T-helper 17 cell (primary cell): ENCODE measurements around the gene DGKB. TPM values are rescaled to one million over a fixed set of nuclear protein-coding genes. Genes with fewer than 3 reads are reported as not detected.

Experiments
- ATAC-seq: fragments of 150-1000 bp; cut with Tn5 transposase; 2 replicates; pipeline ENCODE4 v1.10.0; 2021; ENCODE audit warnings: mild to moderate bottlenecking, moderate library complexity
- DNase-seq, 3 donors: peaks; one replicate each; pipeline versions ENCODE4 v3.0.0 to v3.0.0-alpha.2; 2020 to 2021
- H3K9me3 ChIP-seq: one replicate; pipeline ENCODE4 v1.7.0; 2013; ENCODE audit warnings: low read length, mild to moderate bottlenecking; ENCODE audit not compliant: control insufficient read depth, poor library complexity, severe bottlenecking
- H3K27ac Mint-ChIP-seq: one replicate; pipeline ENCODE4 v1.8.0; 2022; ENCODE audit warnings: mild to moderate bottlenecking, moderate library complexity, mixed read lengths
- H3K27me3 Mint-ChIP-seq: one replicate; pipeline ENCODE4 v1.8.0; 2022; ENCODE audit warnings: mixed read lengths
- H3K36me3 Mint-ChIP-seq: one replicate; pipeline ENCODE4 v1.8.0; 2022; ENCODE audit warnings: low read depth, mixed read lengths
- H3K4me1 Mint-ChIP-seq: one replicate; pipeline ENCODE4 v1.8.0; 2022; ENCODE audit warnings: mild to moderate bottlenecking, mixed read lengths
- H3K4me3 Mint-ChIP-seq: one replicate; pipeline ENCODE4 v1.8.0; 2022; ENCODE audit warnings: mild to moderate bottlenecking, moderate library complexity, mixed read lengths
- total RNA-seq, 4 donors: library from RNA in 2 of 4; stranded (reverse) in 2 of 4; gene quantifications; one replicate each; pipeline ENCODE4 v1.2.3 and lab custom pipeline; 2022 to 2026

Gene DGKB
- total RNA-seq, 2 donors from 2014 or later = not detected

GRCh38 chr7:14414274-14414986 is 488.1 kb downstream of the DGKB start:
- H3K4me1 Mint-ChIP-seq = no peaks in the 10 kb centered on the region
- no peak for DNase-seq
- no peaks in the 10 kb centered on the region for H3K36me3 Mint-ChIP-seq
- no peak overlapping the region for H3K27ac Mint-ChIP-seq
- no peak for ATAC-seq
- H3K9me3 ChIP-seq = no peaks in the 10 kb centered on the region
- no peak overlapping the region for H3K4me3 Mint-ChIP-seq
- no peaks in the 10 kb centered on the region for H3K27me3 Mint-ChIP-seq

- no peak overlapping the region for H3K4me3 Mint-ChIP-seq
- no peaks in the 10 kb centered on the region for H3K9me3 ChIP-seq
- no peaks in the 10 kb centered on the region for H3K36me3 Mint-ChIP-seq
- no peaks in the 10 kb centered on the region for H3K27me3 Mint-ChIP-seq
- DNase-seq (no peak), ATAC-seq (no peak)
- H3K27ac Mint-ChIP-seq = no peak overlapping the region
- H3K4me1 Mint-ChIP-seq = peaks cover 2% of the 10 kb centered on the region
Measured at GRCh38 chr7:14407246-14408015, 495.1 kb downstream of the DGKB start.

GRCh38 chr7:14403587-14403986 is 499.0 kb downstream of the DGKB start:
- Mint-ChIP-seq H3K4me1 (peaks cover 2% of the 10 kb centered on the region), H3K27ac (no peak overlapping the region), H3K27me3 (no peaks in the 10 kb centered on the region), H3K4me3 (no peak overlapping the region), H3K36me3 (peaks cover under 1% of the 10 kb centered on the region)
- no peak for DNase-seq
- peak; percentile 60 for ATAC-seq
- H3K9me3 ChIP-seq = no peaks in the 10 kb centered on the region

GRCh38 chr7:14400271-14400670 is 502.3 kb downstream of the DGKB start:
- ATAC-seq (no peak), DNase-seq (no peak)
- H3K4me3 Mint-ChIP-seq = no peak overlapping the region
- no peaks in the 10 kb centered on the region for H3K27me3 Mint-ChIP-seq
- H3K9me3 ChIP-seq = no peaks in the 10 kb centered on the region
- H3K4me1 Mint-ChIP-seq = peaks cover 2% of the 10 kb centered on the region
- no peak overlapping the region for H3K27ac Mint-ChIP-seq
- H3K36me3 Mint-ChIP-seq = peaks cover 2% of the 10 kb centered on the region

GRCh38 chr7:14398526-14398925 is 504.0 kb downstream of the DGKB start:
- DNase-seq (no peak), ATAC-seq (no peak)
- Mint-ChIP-seq H3K27me3 (no peaks in the 10 kb centered on the region), H3K4me1 (peaks cover 2% of the 10 kb centered on the region), H3K27ac (no peak overlapping the region), H3K4me3 (no peak overlapping the region), H3K36me3 (peaks cover 4% of the 10 kb centered on the region)
- no peaks in the 10 kb centered on the region for H3K9me3 ChIP-seq

GRCh38 chr7:14395860-14396259 is 506.7 kb downstream of the DGKB start:
- Mint-ChIP-seq H3K27ac (no peak overlapping the region), H3K4me3 (no peak overlapping the region), H3K36me3 (peaks cover 4% of the 10 kb centered on the region), H3K27me3 (no peaks in the 10 kb centered on the region), H3K4me1 (no peaks in the 10 kb centered on the region)
- DNase-seq = no peak
- H3K9me3 ChIP-seq = no peaks in the 10 kb centered on the region
- no peak for ATAC-seq

GRCh38 chr7:14394786-14395185 is 507.8 kb downstream of the DGKB start:
- Mint-ChIP-seq H3K4me1 (no peaks in the 10 kb centered on the region), H3K4me3 (no peak overlapping the region), H3K27ac (no peak overlapping the region), H3K27me3 (no peaks in the 10 kb centered on the region), H3K36me3 (peaks cover 4% of the 10 kb centered on the region)
- DNase-seq = no peak
- no peaks in the 10 kb centered on the region for H3K9me3 ChIP-seq
- ATAC-seq = no peak

- ATAC-seq (no peak), DNase-seq (no peak)
- H3K4me1 Mint-ChIP-seq = no peaks in the 10 kb centered on the region
- no peak overlapping the region for H3K27ac Mint-ChIP-seq
- H3K9me3 ChIP-seq = no peaks in the 10 kb centered on the region
- H3K4me3 Mint-ChIP-seq = no peak overlapping the region
- H3K27me3 Mint-ChIP-seq = no peaks in the 10 kb centered on the region
- peaks cover 3% of the 10 kb centered on the region for H3K36me3 Mint-ChIP-seq
Measured at GRCh38 chr7:14389595-14389994, 513.0 kb downstream of the DGKB start.

GRCh38 chr7:14389181-14389591 is 513.4 kb downstream of the DGKB start:
- DNase-seq (no peak), ATAC-seq (no peak)
- Mint-ChIP-seq H3K36me3 (peaks cover 3% of the 10 kb centered on the region), H3K27ac (no peak overlapping the region), H3K4me1 (no peaks in the 10 kb centered on the region), H3K27me3 (no peaks in the 10 kb centered on the region), H3K4me3 (no peak overlapping the region)
- H3K9me3 ChIP-seq = no peaks in the 10 kb centered on the region

GRCh38 chr7:14385074-14385473 is 517.5 kb downstream of the DGKB start:
- no peak overlapping the region for H3K4me3 Mint-ChIP-seq
- ATAC-seq = no peak
- H3K27ac Mint-ChIP-seq = no peak overlapping the region
- H3K27me3 Mint-ChIP-seq = no peaks in the 10 kb centered on the region
- DNase-seq = no peak
- H3K36me3 Mint-ChIP-seq = no peaks in the 10 kb centered on the region
- H3K4me1 Mint-ChIP-seq = peaks cover 2% of the 10 kb centered on the region
- no peaks in the 10 kb centered on the region for H3K9me3 ChIP-seq

GRCh38 chr7:14381936-14382335 is 520.6 kb downstream of the DGKB start:
- Mint-ChIP-seq H3K4me3 (no peak overlapping the region), H3K27ac (no peak overlapping the region), H3K4me1 (peaks cover 2% of the 10 kb centered on the region), H3K36me3 (no peaks in the 10 kb centered on the region), H3K27me3 (no peaks in the 10 kb centered on the region)
- ATAC-seq (no peak), DNase-seq (no peak)
- no peaks in the 10 kb centered on the region for H3K9me3 ChIP-seq

- Mint-ChIP-seq H3K36me3 (no peaks in the 10 kb centered on the region), H3K27me3 (no peaks in the 10 kb centered on the region), H3K4me1 (peaks cover 2% of the 10 kb centered on the region), H3K27ac (no peak overlapping the region), H3K4me3 (no peak overlapping the region)
- DNase-seq (no peak), ATAC-seq (no peak)
- H3K9me3 ChIP-seq = no peaks in the 10 kb centered on the region
Measured at GRCh38 chr7:14381306-14381705, 521.2 kb downstream of the DGKB start.

- Mint-ChIP-seq H3K4me1 (peaks cover 3% of the 10 kb centered on the region), H3K27me3 (no peaks in the 10 kb centered on the region), H3K4me3 (no peak overlapping the region), H3K36me3 (no peaks in the 10 kb centered on the region), H3K27ac (no peak overlapping the region)
- no peaks in the 10 kb centered on the region for H3K9me3 ChIP-seq
- DNase-seq (no peak), ATAC-seq (no peak)
Measured at GRCh38 chr7:14380881-14381280, 521.7 kb downstream of the DGKB start.
